Activated T-cell treated with anti-CD3 and anti-CD28 coated beads, Interleukin-2, amount 50 U/mL, for 4 hours (primary cell): ENCODE measurements around the gene SPEM1. TPM values are rescaled to one million over a fixed set of nuclear protein-coding genes. Genes with fewer than 3 reads are reported as not detected.

Experiments
- ATAC-seq, 2 donors: fragments of 200-7000 bp; cut with Tn5 transposase; one replicate each; pipeline ENCODE4 v1.10.0; 2021
- DNase-seq: peaks from one replicate; pipeline ENCODE4 v3.0.0-alpha.2; 2020
- H3K27me3 Mint-ChIP-seq: one replicate; pipeline ENCODE4 v1.8.0; 2021; ENCODE audit warnings: low read depth, mixed read lengths
- H3K36me3 Mint-ChIP-seq: one replicate; pipeline ENCODE4 v1.8.0; 2022; ENCODE audit warnings: mixed read lengths; ENCODE audit not compliant: insufficient read depth
- H3K4me1 Mint-ChIP-seq: one replicate; pipeline ENCODE4 v1.8.0; 2021; ENCODE audit warnings: low read depth, mixed read lengths
- H3K4me3 Mint-ChIP-seq: one replicate; pipeline ENCODE4 v1.8.0; 2021; ENCODE audit warnings: mild to moderate bottlenecking, moderate library complexity, mixed read lengths
- H3K9me3 Mint-ChIP-seq: one replicate; pipeline ENCODE4 v1.8.0; 2021; ENCODE audit warnings: mixed read lengths
- total RNA-seq, 3 donors: library from RNA; stranded (reverse); gene quantifications; one replicate each; pipeline ENCODE4 v1.2.1, GENCODE V29; 2021

SPEM1 gene
- total RNA-seq, 3 donors from 2014 or later = not detected

DNA sequence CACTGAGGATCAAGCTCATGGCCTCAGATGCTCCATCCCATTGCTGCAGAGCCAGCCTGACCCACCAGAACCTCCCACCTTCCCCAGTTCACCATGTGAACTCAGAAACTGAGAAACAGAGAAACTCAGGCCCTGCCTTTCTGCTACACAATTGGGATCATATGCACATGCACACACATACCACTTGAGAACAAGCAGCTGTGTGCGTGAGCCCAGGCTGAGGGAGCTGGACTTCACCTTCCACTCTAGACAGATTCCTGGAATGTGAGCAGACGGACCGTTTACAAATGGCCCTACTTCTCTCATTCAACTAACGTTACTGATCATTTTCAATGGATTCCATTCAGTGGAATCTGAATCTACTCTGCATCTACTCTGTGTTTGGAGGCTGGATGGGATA lies 3.6 kb downstream of the SPEM1 start:
- H3K4me3 Mint-ChIP-seq = no peak overlapping the region

DNA sequence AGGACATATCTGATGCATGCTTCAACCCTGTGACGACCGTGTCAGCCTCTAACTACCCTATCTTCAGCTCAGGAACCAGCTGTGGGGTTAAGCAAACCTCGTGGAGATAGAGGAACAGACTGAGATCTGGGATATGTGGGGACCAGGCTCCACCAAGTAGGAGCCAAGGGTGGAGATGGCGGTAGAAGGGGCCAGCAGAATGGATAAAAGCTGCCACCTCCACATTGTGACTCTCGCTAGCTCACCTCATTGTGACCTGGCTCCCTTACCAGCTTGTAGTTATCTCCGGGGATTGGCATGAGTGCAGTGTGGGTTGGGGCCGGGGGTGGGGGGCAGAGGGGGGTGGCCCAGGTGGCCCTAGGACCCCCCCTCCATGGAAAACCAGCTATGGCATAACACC lies 5.2 kb downstream of the SPEM1 start, which contains the start of gene SPEM2:
Gene SPEM2, plus strand, starts transcription at position 301 of the 400 bp plus-strand sequence. Its CDS starts 73 bp downstream, at position 374.
- no peaks in the 10 kb centered on the region for H3K9me3 Mint-ChIP-seq
- DNase-seq = no peak
- no peak for ATAC-seq
- H3K4me3 Mint-ChIP-seq = no peak within 1 kb of the TSS
- H3K27me3 Mint-ChIP-seq = peaks cover 2% of the 10 kb centered on the region
- H3K36me3 Mint-ChIP-seq = no peaks in the 10 kb centered on the region
- no peaks in the 10 kb centered on the region for H3K4me1 Mint-ChIP-seq

More for the DNA sequence above, 3.6 kb downstream of the SPEM1 start:
- ATAC-seq = no peak
- no peak for DNase-seq
- no peaks in the 10 kb centered on the region for H3K4me1 Mint-ChIP-seq
- H3K36me3 Mint-ChIP-seq = no peaks in the 10 kb centered on the region
- peaks cover 6% of the 10 kb centered on the region for H3K27me3 Mint-ChIP-seq
- no peaks in the 10 kb centered on the region for H3K9me3 Mint-ChIP-seq

DNA sequence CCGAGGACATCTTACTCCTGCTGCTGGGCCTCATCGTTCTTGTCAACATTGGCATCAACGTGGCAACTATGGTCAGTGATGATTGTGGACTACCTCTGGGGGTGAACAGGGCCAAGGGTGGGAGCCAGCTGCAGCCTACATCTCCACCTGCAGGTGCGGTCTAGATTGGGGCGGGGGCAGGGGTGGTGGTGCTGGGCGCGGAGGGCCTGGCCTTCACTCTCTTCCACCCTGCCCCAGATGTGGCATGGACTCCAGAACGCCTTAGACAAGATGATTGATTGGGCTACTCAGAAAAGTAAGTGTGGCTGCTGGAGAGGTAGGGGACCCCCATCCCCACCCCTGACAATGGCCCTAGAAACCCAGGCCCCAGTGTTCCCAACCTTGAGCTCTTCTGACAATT lies 5.6 kb downstream of the SPEM1 start:
- no peaks in the 10 kb centered on the region for H3K4me1 Mint-ChIP-seq
- H3K27me3 Mint-ChIP-seq = peaks cover 2% of the 10 kb centered on the region
- no peak for ATAC-seq
- no peaks in the 10 kb centered on the region for H3K36me3 Mint-ChIP-seq
- no peak overlapping the region for H3K4me3 Mint-ChIP-seq
- DNase-seq = no peak
- H3K9me3 Mint-ChIP-seq = no peaks in the 10 kb centered on the region

DNA sequence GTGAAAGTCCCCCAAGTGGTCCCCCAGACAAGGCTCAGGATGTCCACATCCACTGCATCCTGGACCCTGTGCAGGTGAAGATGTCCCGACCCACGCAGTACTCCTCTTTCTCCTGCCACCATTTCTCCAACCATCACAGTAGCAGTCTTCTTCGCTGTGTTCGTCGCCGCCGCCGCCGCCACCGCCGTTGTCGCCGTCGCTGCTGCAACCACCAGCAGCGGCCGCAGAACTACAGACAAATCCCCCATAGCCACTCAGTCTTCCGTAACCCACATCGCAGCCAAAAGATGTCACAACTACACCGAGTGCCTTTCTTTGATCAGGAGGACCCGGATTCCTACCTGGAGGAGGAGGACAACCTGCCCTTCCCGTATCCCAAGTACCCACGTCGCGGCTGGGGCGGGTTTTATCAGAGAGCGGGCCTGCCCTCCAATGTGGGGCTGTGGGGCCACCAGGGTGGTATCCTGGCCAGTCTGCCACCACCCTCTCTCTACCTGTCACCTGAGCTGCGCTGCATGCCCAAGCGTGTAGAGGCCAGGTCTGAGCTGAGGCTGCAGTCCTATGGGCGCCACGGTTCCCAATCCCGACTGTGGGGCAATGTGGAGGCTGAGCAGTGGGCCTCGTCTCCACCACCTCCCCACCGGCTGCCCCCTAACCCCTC lies 6.2 kb downstream of the SPEM1 start:
- no peaks in the 10 kb centered on the region for H3K36me3 Mint-ChIP-seq
- no peak for DNase-seq
- H3K4me1 Mint-ChIP-seq = no peaks in the 10 kb centered on the region
- H3K27me3 Mint-ChIP-seq = peaks cover 2% of the 10 kb centered on the region
- H3K4me3 Mint-ChIP-seq = no peak overlapping the region
- no peak for ATAC-seq
- no peaks in the 10 kb centered on the region for H3K9me3 Mint-ChIP-seq

DNA sequence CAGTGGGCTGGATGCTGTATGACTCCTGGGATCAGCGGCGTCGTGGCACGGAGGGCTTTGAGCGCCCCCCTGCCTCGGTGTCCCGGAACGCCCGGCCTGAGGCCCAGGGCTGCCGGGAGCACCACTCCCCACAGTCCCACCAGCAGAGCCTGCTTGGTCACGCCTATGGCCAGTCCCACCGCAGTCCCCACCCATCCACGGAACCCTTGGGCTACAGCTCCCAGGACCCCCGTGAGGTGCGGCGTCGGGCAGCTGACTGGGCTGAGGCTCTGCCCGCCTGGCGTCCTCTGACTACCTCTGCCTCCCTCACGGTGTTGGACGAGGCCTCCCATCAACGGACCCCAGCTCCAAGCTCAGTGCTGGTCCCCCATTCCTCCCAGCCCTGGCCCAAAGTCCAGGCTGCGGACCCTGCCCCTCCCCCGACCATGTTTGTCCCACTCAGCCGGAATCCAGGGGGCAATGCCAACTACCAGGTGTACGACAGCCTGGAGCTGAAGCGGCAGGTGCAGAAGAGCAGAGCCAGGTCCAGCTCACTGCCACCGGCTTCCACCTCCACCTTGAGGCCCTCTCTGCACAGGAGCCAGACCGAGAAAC lies 6.9 kb downstream of the SPEM1 start:
- ATAC-seq (no peak), DNase-seq (no peak)
- Mint-ChIP-seq H3K27me3 (peaks cover 2% of the 10 kb centered on the region), H3K4me1 (no peaks in the 10 kb centered on the region), H3K36me3 (no peaks in the 10 kb centered on the region), H3K9me3 (no peaks in the 10 kb centered on the region), H3K4me3 (no peak overlapping the region)

DNA sequence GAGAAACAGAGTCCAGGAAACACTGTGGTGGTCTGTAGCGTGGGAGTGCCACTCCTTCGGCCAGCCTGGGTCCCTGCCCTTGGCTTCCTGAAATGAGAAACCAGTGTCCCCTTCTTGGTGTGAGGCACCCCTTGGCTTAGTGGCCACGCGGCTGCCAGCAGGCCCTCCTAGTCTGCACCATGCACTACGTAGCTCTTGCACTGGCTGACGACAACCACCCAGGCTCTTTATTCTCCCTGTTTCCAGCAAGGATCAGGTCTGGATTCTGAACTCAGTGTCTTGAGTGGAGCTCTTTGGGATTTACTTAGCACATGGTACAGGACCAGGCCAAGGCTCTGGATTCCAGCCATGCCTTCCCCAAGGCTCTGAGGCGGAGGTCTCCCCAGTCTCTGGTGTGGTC lies 7.4 kb downstream of the SPEM1 start:
- Mint-ChIP-seq H3K4me3 (no peak overlapping the region), H3K4me1 (no peaks in the 10 kb centered on the region), H3K27me3 (peaks cover 2% of the 10 kb centered on the region), H3K36me3 (no peaks in the 10 kb centered on the region), H3K9me3 (no peaks in the 10 kb centered on the region)
- no peak for DNase-seq
- ATAC-seq = no peak

DNA sequence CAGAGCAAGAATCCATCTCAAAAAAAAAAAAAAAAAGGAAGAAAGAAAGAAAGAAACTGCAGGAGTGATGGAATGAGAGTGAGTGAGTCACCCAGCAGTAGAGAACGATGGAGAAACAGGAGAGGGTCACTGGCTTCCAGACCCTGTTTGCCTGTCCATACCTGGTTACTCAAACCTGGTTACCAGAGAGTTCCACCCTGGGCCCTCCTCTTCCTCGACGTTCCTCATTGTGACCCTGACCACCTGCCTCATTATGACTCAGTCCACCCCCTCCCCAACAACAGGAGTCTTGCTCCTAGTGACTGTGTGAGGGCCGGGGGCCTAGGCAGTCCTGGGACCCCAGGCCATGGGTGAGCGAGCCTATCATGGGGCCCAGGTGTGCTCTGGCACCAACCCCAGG lies 8.4 kb downstream of the SPEM1 start, which contains the start of gene SPEM3:
Gene SPEM3, plus strand, starts transcription at position 301 of the 400 bp plus-strand sequence. Its CDS starts 46 bp downstream, at position 347.
- no peak for ATAC-seq
- H3K27me3 Mint-ChIP-seq = peaks cover 2% of the 10 kb centered on the region
- no peaks in the 10 kb centered on the region for H3K36me3 Mint-ChIP-seq
- H3K9me3 Mint-ChIP-seq = no peaks in the 10 kb centered on the region
- no peak within 1 kb of the TSS for H3K4me3 Mint-ChIP-seq
- H3K4me1 Mint-ChIP-seq = no peaks in the 10 kb centered on the region
- DNase-seq = no peak

DNA sequence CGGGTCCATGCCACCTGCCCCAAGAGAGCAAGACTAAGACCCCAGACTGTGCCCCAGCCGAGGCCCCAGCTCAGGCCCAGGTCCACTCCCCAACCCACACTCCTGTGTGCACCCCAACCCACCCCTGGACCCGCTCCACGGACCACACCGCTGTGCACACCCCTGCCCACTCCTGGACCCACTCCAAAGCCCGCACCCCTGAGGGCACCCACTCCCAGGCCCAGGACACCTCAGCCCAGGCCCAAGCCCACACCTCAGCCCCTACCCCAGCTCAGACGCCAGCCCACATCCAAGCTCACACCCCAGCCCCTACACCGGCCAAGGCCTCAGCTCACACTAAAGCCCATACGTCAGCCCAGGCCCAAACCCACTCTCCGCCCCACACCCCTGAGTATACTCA lies 9.6 kb downstream of the SPEM1 start:
- DNase-seq (no peak), ATAC-seq (no peak)
- Mint-ChIP-seq H3K9me3 (no peaks in the 10 kb centered on the region), H3K27me3 (peaks cover 2% of the 10 kb centered on the region), H3K4me3 (no peak overlapping the region), H3K36me3 (no peaks in the 10 kb centered on the region), H3K4me1 (no peaks in the 10 kb centered on the region)

DNA sequence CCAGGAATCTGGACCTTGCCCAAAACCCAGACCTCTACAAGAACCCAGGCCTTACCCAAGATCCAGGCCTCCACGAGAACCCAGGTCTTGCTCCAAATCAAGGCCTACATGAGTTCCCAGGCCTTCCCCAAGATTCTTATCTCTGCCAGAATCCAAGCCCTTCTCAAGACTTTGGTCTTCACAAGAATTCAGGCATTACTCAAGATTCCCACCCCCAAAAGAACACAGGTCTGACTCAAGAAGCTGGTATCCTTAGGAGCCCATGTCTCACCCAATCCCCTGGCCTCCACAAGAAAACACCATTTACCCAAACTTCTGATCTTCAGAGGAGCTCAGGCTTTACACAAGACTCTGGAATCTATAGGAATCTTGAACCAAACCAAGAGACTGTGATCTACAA lies 11.1 kb downstream of the SPEM1 start:
- DNase-seq (no peak), ATAC-seq (no peak)
- Mint-ChIP-seq H3K36me3 (no peaks in the 10 kb centered on the region), H3K9me3 (no peaks in the 10 kb centered on the region), H3K27me3 (peaks cover under 1% of the 10 kb centered on the region), H3K4me3 (no peak overlapping the region), H3K4me1 (peaks cover 8% of the 10 kb centered on the region)

DNA sequence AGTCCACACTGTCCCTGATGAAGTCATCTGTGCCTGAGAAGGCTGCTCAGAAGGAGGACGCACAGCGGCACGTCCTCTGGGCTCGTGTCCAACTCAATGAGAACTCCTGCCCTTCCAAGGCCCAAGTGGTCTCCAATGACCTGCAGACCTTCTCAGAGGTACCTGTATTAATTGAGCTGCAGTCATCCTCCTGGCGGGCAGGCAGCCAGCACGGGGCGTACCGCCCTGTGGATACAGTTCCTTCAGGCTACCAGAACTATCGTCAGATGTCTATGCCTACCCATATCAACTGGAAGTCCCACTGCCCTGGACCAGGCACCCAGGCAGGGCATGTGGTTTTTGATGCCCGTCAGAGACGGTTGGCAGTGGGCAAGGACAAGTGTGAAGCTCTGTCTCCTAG lies 12.2 kb downstream of the SPEM1 start:
- Mint-ChIP-seq H3K27me3 (no peaks in the 10 kb centered on the region), H3K36me3 (no peaks in the 10 kb centered on the region), H3K9me3 (no peaks in the 10 kb centered on the region), H3K4me3 (no peak overlapping the region), H3K4me1 (peaks cover 11% of the 10 kb centered on the region)
- ATAC-seq (no peak), DNase-seq (no peak)

DNA sequence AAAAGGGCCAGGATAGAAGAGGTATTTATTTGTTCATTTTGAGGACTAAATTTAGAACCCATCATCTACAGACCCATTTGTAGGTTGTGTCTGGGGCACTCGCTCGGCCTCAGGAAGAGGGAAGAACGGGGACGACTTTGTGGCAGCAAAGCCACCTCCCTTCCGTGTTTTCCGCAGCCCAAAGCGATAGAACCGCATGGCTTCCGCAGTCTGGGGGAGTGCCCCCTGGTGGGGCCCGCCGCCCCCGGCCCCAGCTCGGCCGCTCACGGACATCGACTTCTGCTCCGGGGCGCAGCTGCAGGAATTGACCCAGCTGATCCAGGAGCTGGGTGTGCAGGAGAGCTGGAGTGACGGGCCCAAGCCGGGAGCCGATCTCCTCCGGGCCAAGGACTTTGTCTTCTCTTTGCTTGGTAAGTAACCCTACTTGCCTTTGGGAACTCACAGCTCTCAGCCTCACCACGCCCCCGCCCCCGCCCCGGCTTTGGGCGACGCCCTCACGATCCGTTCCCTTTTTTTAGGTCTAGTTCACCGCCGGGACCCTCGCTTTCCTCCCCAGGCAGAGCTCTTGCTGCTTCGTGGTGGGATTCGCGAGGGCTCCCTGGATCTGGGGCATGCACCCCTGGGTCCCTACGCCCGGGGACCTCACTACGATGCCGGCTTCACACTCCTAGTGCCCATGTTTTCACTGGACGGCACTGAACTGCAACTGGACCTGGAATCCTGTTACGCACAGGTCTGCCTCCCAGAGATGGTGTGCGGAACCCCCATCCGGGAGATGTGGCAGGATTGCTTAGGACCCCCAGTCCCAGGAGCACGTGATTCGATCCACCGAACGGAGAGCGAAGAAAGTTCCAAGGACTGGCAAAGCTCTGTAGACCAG lies 15.8 kb downstream of the SPEM1 start:
- no peaks in the 10 kb centered on the region for H3K36me3 Mint-ChIP-seq
- peak; percentile 48 for DNase-seq

DNA sequence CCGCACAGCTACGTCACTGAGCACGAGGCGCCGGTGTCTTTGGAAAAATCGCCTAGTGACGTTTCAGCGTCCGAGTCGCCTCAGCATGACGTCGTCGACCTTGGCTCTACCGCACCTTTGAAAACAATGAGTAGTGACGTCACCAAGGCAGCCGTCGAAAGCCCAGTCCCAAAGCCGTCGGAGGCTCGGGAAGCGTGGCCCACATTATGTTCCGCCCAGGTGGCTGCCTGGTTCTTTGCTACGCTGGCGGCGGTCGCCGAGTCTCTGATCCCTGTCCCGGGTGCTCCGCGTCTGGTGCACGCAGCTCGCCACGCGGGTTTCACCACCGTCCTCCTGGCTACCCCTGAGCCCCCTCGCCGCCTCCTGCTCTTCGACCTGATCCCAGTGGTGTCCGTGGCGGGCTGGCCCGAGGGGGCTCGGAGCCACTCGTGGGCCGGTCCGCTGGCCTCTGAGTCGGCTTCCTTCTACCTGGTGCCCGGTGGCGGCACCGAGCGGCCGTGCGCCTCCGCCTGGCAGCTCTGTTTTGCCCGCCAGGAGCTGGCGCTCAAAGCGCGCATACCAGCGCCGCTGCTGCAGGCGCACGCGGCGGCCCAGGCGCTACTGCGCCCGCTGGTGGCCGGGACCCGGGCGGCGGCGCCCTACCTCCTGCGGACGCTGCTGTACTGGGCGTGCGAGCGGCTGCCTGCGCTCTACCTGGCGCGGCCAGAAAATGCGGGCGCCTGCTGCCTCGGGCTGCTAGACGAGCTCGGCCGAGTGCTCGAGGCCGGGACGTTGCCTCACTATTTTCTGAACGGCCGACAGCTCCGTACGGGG lies 16.6 kb downstream of the SPEM1 start:
- peak; percentile 75 to 78 for ATAC-seq
- Mint-ChIP-seq H3K9me3 (no peaks in the 10 kb centered on the region), H3K27me3 (peaks cover 27% of the 10 kb centered on the region), H3K4me3 (peak overlapping the region; percentile 93), H3K4me1 (peaks cover 35% of the 10 kb centered on the region), H3K36me3 (no peaks in the 10 kb centered on the region)
- DNase-seq = peak; percentile 77

More for the DNA sequence above, 15.8 kb downstream of the SPEM1 start:
- peak; percentile 20 to 25 for ATAC-seq
- H3K27me3 Mint-ChIP-seq = peaks cover 20% of the 10 kb centered on the region
- peaks cover 34% of the 10 kb centered on the region for H3K4me1 Mint-ChIP-seq
- H3K4me3 Mint-ChIP-seq = peak overlapping the region; percentile 93
- no peaks in the 10 kb centered on the region for H3K9me3 Mint-ChIP-seq

DNA sequence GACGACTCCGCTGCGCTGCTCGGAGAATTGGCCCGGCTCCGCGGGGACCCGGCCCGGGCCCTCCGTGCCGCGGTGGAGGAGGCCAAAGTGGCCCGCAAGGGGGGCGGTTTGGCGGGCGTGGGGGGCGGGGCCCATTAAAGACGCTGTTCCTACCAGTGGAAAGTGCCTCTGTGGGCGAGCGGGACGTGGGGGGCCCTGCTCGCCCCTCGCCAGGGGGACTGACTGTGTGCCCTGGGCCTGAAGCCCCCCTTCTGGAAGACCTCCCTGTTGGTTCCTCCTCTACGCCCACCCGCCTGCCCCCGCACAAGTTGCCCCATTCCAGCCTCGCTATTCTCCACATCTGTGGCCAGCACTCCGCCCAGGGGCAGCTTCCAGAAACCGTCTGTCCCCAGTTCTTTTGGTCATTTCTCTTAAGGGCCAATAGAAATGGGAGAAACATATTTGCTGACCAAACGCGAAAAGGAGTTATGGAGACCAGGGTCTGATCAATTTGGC lies 17.3 kb downstream of the SPEM1 start:
- H3K4me3 Mint-ChIP-seq = peak overlapping the region; percentile 67
- DNase-seq = no peak
- no peak for ATAC-seq
- peaks cover 32% of the 10 kb centered on the region for H3K27me3 Mint-ChIP-seq
- H3K36me3 Mint-ChIP-seq = no peaks in the 10 kb centered on the region
- peaks cover 35% of the 10 kb centered on the region for H3K4me1 Mint-ChIP-seq
- no peaks in the 10 kb centered on the region for H3K9me3 Mint-ChIP-seq
